Dedifferentiated amniotic fluid mesenchymal stem cell (primary cell): ENCODE data around the gene MIB2.

Experiments used
- DNase-seq: peaks from one replicate; pipeline ENCODE4 v3.0.0-alpha.2; 2016; ENCODE audit errors: extremely low spot score

Gene MIB2

DNA sequence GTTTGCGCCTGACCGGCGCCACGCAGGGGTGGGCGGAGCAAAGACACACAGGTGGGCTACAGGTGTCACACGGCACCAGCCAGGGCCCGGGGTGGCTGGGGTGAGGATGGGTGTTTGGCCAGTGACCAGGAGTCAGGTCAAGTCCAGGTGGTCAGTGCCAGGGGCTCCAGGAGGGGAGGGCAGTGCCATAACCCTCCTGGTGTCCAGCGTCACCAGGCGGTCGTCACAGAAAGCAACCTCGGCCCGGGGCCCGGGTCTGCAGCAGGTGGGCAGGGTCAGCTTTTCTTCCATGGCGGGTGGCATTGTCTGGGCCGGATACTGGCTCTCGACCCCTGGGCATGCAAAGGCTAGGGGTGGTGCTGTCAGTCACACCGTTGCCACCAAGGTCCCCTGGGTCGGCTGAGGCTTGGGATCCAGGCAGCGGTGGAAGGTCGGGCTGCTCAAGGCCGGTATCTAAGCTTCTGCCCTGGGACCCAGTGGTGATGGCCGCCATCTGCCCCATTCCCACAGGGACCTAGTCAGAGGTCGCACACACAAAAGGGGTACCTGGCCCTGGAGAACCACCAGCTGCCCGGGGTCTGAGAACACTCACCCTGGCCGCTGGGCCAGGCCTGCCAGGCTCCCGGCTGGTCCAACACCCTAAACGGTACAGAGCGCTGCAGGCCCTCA lies 17.1 kb upstream of the MIB2 start:
- DNase-seq: no peak

DNA sequence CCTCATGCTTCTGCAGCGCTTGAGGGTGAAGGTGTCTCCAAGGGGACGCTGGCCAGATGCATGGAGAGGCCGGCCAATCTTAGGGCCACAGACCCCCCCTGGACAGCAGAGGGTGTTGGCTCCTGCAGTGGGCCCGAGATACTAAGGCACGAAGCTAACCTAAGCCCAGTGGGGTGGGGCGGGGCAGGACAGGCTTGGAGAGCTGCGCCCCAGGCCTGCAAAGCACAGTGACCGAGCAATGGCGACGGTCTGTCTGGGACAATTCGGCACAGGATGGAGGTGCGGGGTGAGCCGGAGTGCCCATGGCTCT lies 16.6 kb upstream of the MIB2 start:
- no peak for DNase-seq

DNA sequence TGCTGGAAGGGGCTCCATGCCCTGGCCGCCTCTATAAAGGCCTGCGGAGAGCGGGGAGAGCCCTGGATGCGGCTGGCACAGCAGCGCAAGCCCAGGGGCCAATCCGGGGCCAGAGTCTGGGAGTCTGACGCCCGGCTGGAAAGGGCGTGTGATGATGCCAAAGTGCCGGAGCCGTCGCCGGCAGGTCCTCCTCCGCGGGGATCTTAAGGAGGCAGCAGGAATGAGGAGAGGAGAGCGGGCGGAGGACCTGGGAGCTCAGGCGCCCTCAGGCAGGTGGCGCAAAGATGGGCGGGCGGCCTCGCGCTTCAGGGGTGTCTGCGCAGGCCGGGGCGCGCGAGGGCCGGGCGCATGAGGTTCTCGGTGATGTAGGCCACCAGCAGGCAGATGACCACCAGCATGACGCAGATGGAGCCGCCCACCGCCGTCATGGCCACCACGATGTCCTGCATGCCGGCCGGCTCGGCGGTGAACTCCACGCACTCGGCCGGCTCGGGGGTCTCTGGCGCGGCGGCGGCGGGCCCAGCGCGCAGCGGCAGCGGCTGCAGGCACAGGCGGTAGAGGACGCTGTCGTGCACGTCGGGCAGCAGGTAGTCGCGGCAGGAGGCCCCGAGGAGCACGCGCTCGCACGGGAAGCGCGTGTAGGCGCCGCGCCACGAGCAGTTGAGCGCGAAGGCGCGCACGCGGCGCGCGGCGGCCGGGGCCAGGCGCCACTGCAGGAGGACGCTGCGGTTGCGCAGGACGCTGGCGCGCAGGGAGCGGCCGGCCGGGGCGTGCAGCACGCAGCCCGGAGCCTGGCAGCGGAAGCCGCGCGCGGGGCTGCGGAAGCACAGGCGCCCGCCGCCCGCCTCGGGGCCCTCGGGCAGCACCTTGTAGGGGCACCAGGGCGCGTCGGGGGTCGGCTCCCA lies 16.0 kb upstream of the MIB2 start:
- DNase-seq: no peak

DNA sequence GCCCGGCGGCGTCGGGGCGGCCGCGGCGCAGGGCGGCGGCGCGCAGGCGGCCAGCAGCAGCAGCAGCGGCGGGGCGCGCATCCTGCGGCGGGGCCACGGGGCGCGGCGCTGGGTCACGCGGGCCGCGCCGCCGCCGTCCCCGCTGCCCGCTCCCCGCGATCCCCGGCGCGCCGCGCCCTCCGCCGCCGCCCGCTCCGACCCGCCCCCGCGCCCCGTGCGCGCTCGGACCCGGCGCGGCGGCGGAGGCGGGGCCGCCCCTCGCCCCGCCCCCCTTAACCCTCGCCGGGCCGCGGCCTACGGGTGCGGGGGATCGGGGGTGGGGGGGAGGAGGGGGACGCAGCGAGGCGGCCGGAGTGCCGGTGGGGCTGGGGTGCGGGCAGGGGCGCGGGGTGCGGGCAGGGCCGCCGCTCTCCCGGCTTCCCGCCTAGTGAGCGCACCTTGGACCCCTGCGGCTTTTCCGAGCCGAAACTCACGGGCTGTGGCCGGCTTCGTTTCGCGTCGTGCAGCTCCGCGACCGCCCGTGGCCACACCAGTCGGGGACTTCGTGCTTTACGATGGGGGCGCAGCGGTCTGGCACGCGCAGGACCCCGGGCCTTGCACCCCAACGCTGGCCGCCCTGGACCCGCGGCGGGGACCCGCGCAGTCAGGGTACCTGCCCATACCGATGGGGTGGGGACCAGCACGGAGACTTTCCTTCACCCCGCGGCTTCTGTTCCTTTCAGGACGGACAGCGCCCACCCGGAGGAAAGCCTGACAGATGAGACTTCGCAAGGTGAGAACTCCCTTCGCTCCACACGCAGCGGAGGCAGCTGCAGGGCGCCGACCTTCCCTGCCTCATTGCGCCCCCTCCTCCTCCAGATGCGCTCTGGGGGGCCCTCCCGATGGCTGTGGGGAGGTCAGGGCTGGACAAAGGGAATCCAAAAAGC lies 15.1 kb upstream of the MIB2 start, which contains the start of gene FNDC10:
Gene FNDC10 (minus strand): TSS at position 201 of the 926 bp plus-strand sequence. CDS start 120 bp downstream, at position 81.
- DNase-seq: no peak

DNA sequence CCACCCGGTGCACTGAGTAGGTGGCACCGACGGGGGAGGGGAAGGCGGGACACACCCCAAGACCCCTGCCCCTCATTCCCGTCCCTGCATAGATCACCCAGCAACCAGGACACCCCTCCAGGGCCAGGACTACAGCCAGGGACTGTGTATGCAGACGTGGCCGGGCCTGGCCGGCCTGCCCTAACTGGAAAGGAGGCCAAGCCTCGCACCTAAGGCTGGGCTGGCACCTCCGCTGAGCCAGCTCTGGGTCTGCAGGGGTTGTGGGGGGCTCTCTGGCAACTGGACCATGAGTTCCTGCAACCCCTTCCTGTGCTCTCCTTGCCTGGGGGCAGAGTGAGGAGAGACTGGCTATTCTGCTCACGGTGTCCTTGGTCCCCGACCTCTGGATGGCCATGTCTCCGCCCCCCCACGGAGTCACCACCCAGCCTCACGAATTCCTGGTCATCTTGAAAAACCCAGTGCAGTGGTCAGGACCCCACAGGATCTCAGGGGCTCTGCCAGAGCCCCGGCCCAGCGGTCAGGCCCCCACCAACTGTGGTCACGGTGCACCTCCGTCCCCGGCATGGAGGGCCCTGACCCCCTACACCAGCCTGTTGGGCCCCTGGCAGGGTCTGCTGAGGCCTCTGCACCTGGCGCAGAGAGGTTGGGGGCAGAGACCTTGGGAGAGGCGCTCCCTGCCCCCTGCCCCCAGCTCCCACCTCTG lies 14.3 kb upstream of the MIB2 start:
- no peak for DNase-seq

DNA sequence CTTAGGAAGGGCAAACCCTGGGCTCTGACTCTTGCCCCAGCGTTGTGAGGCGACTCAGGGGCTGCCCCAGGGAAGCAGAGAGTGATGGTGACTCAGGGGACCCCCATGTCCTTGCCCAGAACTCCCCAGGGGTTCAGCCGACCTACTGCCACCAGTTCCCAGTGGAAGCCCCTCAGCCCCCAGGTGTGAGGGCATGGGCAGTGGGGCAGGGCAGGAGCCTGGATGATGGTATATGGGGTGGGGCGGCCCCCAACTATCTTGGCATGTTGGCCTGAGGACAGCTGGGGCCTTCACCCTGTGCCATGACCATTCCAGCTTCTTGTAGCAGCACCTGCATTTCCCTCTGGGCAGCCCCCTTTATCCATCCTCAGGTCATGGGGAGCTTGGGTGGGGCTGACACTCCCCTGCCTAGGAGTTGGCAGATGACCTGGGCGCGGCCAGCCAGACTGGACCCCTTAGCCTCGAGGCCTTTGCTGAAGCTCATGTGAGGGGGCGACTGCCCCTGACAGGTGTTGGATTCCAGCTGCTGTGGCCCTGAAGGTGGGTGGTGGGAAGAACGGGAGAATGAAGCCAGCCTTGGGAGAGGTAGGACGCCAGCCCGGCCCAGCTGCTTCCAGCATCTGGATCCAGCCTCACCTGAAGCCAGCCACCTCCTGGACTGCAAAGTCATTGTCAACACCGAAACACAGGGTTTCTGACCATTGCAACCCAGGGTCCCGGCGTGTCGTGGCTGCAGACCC lies 13.6 kb upstream of the MIB2 start:
- DNase-seq: no peak

DNA sequence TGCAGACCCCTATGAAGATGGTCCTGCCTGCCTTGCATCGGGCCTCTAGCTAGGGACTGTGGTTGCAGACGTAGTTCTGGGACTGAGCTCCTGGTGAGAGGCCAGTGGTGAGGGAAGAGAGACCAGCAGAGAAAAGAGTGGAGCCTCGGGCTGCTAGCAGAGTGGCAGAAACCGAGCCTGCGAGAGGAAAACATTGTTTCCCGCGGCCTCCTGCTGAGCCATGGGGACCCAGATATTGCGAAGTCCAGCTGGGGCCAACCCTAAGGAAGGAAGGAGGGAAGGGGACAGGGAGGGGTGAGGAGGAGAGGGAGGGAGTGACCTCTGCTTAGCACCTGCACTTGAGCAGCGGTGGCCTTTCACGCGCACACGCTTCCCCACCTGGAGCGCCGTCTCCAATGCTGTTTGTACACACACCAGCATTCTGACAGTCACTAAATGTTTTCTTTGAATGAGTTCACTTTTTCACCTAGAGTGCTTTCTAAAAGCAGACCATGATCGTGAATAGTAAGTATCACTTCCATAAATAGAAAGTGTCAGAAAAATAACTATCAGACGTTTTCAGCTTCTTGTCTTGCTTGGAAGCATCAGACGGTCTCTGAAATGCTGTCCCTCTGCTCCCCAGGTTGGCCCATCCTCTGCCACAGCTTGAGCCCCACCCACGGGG lies 12.9 kb upstream of the MIB2 start:
- no peak for DNase-seq

DNA sequence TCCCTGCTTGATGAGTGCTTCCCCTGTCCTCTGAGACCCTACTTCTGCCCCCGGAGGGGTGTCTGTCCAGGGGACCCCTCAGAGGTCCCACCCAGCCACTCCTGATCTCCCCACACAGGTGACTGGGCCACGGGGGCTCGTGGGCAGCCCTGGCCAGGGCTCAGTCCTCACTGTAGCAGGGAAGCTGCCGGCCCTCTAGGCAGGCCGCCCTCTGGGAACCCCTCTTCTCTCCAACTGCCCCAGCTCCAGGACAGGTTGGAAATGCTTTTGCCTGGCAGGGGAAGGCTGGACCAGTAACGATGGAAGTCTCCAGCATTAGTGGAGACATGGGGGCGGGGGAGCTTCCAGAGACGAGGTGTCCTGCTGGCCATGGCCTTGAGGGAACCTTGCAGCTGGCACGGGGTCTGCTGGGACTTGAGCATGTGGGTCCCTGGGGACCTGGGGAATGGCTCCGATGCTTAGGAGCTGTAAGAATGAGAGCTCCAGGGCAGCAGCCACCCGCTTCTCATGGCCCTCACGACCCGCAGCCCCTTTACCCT lies 12.3 kb upstream of the MIB2 start:
- no peak for DNase-seq

DNA sequence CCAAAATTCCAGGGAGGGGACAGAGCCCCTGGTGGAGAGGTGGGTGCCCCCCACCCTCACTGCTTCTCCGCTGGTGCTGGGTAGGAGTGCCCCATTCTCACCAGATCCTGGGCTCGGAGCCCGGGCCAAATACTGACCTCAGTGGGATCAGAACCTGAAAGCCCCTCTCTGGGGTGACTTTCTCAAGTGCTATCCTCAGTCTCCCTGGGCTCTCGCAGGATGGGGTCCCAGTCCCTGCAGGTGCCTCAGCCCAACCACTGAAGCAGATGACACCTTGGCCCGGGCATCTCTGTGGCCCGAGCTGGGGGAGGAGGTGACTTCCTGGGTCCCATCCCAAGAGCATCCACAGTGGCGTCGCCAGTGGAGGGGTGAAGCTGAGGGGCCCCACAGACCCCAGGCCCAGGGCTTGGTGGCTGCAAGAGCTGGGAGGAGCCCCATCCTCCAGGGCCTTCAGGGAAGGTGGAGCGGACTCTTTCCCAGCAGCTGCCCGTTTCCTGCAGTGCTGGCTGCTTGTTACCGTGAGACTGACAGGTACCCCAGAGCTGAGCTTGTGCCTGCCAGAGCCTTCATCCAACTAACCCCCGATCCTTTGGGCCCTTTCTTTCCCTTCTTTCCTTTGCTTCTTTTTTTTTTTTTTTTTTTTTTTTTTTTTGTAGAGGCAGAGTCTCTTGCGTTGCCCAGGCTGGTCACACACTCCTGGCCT lies 11.5 kb upstream of the MIB2 start:
- no peak for DNase-seq

DNA sequence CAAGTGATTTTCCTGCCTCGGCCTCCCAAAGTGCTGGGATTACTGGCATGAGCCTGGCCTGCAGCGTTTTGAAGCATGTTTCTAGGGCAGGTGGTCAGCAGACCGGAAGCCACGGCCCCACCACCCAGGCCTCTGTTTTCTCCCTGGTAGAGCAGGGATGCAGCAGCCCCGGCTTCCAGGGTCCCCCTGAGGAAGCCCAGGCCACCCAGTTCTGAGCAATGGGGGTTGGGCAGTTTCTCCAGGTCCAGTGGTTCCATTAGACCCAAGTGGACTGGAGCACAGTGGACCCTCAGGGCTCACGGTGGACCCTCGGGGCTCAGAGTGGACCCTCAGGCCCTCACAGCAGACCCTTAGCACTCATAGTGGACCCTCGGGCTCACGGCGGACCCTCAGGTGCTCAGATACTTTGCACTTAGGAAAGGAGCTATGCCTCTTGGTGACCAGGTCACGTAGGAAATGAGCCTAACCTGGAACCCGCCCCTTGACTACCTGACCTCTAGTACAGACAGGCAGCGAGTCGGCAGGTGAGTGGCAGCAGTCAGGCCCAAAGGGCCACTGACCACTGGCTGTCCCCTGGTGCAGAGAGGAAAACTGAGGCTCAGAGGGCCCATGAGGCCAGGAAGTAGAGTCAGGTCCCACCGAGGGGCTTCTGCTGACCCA lies 10.8 kb upstream of the MIB2 start:
- DNase-seq: no peak

DNA sequence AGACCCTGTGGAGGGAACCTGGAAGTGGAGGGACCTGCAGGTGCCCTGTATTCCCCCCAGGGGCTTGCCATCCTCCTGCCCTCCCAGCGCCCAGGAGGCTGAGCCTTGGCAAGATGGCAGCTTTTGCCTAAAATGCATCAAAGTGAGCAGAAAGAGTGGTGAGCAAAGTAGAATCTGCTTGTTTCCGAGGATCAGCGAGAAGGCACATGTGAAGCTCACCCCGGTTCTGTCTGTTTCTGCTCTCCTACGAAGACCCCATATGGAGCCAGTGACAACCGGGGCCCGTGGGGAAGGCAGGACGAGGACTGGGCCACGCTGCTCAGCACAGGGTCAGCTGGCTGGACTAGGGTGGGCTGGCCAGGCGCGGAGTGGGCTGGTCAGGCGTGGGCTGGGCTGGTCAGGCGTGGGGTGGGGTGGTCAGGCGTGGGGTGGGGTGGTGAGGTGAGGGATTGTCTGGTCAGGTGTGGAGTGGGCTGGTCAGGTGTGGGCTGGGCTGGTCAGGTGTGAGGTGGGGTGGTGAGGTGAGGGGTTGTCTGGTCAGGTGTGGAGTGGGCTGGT lies 10.2 kb upstream of the MIB2 start:
- no peak for DNase-seq

DNA sequence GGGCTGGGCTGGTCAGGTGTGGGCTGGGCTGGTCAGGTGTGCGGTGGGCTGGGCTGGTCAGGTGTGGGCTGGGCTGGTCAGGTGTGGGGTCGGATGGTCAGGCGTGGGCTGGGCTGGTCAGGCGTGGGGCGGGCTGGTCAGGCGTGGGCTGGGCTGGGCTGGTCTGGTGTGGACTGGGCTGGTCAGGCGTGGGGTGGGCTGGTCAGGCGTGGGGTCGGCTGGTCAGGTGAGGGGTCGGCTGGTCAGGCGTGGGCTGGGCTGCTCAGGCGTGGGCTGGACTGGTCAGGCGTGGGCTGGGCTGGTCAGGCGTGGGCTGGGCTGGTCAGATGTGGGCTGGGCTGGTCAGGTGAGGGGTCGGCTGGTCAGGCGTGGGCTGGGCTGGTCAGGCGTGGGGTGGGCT lies 9.6 kb upstream of the MIB2 start:
- no peak for DNase-seq

DNA sequence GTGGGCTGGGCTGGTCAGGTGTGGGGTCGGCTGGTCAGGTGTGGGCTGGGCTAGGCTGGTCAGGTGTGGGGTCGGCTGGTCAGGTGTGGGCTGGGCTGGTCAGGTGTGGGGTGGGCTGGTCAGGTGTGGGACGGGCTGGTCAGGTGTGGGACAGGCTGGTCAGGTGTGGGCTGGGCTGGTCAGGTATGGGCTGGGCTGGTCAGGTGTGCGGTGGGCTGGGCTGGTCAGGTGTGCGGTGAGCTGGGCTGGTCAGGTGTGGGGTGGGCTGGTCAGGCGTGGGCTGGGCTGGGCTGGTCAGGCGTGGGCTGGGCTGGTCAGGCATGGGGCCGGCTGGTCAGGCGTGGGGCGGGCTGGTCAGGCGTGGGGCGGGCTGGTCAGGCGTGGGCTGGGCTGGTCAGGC lies 9.1 kb upstream of the MIB2 start:
- DNase-seq: no peak

DNA sequence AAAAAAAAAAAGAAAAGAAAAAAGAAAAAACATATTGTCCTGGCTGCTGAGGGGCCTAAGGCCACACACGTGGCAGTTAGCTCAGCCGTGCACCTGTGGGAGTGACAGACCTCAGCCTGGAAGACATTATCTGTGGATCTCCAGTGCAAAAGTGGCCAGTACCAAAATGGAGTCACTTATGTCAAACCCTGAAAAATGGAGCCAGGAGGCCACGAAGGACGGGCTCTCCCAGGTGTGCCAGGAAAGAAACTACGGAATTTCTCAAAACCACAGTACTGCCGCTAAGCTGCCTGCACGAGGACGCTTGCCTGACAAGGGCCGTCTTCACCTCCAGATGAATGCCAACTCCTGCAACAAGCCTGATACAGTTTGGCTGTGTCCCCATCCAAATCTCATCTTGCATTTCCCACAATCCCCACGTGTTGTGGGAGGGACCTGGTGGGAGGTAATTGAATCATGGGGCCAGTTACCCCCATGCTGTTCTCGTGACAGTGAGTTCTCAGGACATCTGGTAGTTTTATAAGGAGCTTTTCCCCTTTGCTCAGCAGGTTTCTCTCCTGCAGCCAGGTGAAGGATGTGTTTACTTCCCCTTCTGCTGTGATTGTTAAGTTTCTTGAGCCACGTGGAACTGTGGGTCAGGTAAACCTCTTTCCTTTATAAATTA lies 5.3 kb upstream of the MIB2 start:
- no peak for DNase-seq

DNA sequence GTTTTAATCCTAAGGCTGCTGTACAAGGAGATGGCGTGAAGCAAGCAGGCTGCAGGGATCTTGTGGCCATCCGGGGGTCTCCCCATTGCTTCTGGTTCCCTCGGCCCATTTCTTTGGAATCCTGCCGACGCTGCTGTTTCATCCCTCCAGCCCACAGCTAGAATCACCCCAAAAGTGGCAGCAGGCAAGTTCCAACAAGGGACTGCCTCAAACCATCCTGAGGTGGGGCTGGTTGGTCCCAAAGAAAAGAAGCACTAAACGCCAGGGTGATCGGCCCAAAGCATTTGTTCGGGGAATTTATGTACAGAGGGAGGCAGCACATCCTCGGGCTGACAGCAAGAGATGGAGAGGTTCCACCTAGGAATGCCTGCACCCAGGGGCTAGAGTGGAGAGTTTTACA lies 4.5 kb upstream of the MIB2 start:
- DNase-seq: no peak

DNA sequence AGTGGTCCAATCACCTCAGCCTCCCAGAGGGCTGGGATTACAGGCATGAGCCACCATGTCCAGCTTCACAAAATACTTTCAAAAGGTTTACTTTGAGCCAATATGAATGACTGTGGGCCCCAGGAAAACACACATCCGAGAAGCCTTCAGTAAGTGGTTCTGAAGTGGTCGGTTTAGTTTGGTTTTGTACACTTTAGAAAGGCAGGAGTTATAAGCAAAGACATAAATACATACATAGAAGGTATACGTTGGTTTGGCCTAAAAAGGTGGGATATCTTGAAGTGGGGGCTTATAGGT lies 3.2 kb upstream of the MIB2 start:
- no peak for DNase-seq

DNA sequence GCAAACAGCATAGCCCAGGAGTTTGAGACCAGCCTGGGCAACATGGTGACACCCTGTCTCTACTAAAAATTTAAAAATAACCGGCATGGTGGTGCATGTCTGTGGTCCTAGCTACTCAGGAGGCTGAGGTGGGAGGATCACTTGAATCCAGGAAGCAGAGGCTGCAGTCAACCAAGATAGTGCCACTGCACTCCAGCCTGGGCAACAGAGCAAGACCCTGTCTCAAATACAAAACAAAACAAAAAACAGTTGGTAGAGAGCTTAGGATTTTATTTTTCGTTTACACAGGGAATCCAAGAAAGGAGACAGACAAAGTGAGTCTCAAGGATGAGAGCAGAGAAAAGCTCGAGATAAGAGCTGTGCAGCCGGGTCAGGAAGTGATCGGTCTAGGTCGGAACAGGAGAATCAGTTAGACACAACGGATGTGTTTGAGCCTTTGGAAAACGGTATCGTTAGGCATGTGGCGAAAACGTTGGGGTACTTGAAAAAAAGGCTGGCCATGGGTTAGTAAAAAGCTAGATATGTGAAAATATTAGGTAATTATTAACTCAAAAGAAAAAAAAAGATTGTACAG lies 1.7 kb upstream of the MIB2 start:
- DNase-seq: no peak
